GM19025 (cell line): Measurements from ENCODE around the gene SEPTIN2.
"Not testable (repeated sequence)": the region's sequence is repeated elsewhere in the genome, so short reads cannot be mapped to it uniquely, and the experiment has no call there.

ENCODE experiments used
- ATAC-seq: cut with Tn5 transposase; IDR thresholded peaks from one replicate; pipeline ENCODE4 v1.9.1; 2021; ENCODE audit warnings: mild to moderate bottlenecking, low read depth, moderate library complexity; ENCODE audit not compliant: unreplicated experiment

SEPTIN2 gene

DNA sequence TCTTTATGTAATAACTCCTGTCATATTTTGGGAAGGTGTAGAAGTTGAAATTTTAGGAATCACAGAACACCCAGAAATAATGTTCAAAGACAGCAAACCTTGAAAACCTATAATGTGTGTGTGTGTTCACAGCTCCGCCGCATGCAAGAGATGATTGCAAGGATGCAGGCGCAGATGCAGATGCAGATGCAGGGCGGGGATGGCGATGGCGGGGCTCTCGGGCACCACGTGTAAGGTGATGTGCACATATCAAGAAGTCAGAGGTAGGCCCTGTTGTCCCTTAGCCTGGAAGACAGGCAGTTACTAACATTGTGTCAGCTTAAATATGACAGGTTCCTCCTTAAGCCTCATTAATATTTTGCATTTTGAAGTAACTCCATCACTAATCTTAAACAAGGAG is 34.2 kb downstream of the SEPTIN2 start:
- no peak for ATAC-seq

DNA sequence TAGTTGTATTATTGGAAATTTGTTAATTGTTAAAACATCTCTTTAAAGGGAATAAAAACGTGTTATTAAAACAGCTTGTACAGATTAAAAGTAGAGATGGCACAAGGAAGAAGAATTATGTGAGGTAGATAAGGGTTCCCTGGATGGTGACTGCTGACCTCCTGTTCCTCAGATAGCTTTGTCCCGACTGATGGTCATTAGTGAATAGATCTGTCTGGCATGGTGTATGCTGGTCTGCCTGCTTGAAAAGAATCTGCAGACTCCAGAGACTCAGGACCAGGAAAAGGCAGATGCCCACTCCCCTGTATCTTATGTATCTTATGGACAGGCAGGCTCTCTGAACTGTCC is 34.8 kb downstream of the SEPTIN2 start:
- no peak for ATAC-seq

DNA sequence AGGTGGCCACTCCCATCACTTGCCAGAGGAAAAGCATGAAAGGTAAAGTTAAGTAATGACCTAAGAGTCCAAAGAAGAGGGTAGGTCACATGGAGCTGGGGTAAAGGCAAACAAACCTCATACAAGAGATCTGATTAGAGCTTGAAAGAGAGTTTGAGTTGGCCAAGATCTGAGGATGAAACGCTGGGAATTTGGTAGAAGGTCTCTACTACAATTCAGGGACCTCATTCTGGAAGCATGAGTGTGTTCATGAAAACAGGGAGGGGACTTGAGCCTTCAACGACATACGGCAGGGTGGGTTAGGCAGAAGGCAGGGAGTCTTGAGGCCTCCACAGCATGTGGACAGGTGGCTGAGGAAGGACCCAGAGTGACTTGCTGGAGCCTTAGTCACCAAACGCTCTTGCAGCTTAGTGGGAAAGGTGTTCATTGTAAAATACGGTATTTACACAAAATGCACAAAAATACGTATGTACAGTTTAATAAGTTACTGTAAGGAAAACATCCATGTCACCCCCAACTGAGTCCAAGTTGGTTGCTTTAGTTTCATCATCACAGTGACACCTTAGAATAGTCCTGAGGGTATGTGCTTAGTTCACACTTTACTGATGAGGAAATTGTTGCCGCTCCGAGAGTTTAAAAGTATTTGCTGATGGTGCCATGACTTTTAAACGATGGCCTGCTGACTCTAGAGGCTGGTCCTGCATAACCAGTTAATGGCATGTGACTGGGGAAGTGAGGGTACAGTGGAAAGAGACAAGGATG is 35.3 kb downstream of the SEPTIN2 start:
- ATAC-seq: no peak

DNA sequence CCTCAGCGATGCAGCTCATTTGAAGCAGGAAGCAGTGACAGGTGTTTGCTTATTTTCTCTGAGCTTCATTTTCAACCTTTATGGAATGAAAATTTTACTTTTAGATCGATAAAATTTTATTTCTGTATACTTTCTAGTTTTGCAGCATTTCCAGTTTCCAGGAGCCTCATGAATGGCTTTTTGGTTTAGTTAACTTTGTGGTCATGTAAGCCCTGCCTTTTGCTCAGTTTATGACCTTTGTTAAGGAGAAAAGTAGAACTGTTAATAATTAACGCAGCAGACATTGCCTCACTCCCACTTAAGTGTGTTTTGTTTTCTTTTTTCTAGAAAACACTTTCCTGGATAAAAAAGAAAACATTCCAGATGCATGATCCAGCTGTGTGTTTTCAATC is 35.9 kb downstream of the SEPTIN2 start:
- ATAC-seq: no peak

DNA sequence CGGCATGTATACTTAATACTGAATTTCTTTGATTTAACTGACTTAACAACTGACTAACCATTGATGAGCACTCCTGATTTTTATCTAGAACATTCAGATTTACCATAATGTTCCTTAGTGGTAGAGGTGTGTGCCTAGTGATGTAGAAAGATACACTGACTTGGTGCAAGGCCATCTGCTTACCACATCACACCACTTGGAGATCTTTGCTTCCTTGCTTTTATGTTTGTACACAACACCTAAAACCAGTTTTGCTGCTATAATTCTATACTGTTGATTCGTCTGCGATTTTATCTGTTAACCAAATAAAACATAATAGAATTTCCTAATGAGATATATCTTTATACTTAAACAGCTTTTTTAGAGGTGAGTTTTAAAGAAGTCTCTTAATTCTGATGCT is 36.5 kb downstream of the SEPTIN2 start:
- no peak for ATAC-seq

DNA sequence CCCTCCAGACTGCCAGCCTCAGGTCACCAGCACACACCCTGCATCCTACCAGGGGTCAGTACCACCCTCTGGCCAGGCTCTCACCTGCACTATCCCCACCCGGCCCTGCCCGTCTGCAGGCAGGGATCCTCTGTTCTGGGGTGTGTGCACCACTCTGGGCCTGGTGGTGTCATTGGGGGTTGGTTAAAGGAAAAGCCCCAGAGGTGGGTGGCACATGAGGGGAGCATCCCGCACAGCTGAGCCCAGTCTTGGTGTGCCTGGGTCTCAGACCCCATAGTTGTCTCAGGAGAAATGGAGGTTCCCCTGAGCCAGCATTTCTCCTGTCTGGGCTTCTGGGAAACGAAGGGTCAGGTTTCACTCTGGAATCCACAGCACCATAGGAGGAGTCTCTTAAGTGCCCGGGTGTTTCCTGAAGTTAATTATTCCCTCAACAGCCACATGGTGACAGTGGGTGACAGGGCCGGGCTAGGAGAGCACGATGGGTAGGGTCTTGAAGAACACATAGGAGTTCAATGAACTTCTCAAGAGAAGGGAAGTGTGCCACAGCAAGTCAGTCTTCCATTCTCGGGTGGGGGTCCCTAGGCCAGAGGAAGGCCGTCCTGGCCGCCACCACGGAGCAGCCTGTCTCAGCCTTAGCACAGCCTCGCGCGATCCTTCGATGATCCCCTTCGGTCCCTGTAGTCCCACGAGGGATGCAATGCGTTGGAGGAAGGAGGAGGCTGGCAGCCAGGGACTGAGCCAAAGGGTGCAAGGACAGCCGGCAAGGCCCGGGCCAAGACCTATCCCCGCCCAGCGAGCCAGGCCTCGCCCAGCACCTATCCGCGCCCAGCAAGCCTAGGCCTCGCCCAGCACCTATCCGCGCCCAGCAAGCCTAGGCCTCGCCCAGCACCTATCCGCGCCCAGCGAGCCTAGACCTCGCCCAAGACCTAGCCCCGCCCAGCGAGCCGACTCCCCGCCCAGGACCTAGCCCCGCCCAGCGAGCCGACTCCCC is 39.2 kb downstream of the SEPTIN2 start:
- ATAC-seq: no peak

DNA sequence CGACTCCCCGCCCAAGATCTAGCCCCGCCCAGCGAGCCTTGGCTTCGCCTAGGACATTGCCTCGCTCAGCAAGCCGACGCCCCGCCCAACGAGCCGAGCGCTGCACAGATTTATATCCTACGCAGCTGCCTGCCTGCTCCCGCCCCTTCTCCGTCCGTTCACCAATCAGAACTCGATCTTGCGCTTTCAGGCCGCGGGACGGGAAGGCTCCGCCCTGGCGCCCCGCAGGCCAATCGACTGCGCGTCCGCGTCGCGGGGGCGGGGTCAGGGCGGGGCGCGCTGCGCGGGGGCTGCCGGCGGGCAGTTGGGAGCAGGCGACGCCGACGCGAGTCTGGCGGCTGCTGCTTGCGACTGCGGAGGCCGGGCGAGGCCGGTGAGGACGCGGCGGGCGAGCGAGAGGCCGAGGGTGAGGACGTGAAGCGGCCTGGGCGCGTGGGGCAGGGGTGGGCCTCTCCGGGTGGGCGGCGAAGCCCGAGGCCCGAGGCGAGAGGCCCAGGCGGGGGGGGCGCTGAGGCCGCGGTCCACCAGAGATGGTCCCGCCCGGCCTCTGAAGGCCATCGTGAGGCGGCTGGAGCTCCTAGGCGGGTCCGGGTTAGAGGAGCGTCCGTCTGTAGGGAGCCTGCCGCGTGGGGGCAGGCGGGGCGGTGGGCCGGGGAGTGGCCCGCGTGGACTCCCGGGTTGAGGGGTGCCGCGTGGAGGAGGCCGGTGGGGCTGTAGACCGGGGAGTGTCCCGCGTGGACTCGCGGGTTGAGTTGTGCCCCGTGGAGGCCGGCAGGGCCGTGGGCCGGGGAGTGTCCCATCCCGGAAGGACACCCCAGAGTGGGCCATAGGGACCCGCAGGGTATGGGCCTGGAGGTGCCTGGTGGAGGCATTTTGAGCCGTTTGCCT is 40.5 kb downstream of the SEPTIN2 start, which contains the start of gene FARP2:
FARP2 (plus strand) TSS at position 303 of the 888 bp plus-strand sequence. CDS start 16,823 bp downstream, outside the sequence.
- peak; percentile 77 for ATAC-seq

DNA sequence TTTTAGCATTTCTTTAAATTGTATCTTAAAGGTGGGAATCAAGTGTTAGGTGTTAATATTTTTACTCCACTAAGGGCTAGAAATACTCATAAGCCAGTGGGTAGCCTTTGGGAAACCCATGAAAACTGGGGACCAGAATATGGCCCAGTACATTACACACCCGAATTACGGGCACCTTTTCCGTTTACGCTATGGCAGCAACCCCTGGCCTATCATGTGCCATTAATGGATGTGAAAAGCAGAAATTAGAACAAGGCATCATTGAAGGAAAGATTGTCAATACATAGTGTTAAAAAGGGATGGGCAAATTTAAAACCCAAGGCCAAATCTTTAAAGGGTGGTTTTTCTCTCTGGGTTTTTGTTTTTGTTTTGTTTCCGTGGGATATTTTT is 41.1 kb downstream of the SEPTIN2 start:
- no peak for ATAC-seq

DNA sequence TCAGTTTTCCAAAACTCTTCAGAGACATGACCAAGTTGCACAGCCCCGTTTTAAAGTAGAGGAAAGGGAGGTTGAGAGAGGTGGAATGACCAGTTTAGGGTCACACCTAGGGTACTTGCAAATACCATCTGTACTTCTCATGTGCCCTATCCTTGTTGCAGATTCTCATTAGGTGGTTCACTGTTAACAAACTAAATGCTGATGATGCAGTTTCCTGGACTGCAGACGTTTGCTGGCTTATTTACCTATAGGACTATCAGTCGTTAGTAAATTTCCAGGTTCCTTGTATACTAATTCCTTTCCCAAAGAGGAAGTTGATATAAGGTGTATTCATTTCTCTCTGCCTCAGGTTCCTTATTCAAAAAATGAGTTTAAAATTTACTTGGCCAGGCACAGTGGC is 41.8 kb downstream of the SEPTIN2 start:
- ATAC-seq: no peak

DNA sequence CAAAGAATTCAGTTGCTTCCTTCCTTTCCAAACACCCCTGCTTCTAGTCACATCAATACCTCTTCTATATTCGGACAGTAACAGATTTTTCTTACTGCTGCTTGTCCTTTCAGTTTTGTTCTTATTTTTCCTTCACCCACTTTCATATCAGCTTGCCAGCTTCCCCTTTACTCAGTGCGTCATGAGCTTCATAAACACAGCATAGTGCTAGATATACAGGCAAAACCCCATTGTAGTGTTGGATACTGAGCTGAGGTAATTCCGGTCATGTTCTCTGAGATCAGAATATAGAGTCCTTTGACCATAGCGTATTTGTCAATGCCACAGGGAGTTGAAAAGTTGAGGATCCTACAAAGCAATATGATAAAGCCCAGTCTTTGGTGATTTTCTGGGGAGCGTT is 42.7 kb downstream of the SEPTIN2 start:
- peak; percentile 31 for ATAC-seq

DNA sequence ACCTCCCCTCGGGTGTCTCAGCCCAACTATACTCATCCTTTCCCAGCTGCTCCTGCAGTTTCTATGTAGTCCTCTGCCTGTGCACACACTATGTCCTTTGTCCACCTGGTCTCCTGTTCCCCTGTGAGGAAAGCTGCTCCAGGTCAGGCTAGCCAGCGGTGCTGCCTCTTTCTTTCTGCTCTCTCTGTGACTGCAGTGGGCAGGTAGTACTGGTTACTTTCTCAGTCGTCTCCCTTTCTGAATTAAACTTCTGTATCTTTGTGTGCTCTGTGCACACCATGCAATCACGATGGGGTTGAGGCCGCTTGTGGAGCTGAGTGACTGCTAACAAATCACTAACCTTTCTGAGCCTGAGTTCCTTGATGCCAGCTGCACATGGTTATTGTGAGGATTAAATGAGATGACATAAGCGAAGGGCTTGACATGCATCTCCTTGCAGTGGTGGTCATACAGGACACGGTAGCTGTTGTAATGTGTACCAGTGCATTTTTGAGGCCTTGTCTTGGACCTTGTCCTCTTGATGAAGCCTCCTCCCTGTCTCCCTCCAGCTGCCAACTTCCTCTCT is 43.8 kb downstream of the SEPTIN2 start:
- ATAC-seq: no peak

DNA sequence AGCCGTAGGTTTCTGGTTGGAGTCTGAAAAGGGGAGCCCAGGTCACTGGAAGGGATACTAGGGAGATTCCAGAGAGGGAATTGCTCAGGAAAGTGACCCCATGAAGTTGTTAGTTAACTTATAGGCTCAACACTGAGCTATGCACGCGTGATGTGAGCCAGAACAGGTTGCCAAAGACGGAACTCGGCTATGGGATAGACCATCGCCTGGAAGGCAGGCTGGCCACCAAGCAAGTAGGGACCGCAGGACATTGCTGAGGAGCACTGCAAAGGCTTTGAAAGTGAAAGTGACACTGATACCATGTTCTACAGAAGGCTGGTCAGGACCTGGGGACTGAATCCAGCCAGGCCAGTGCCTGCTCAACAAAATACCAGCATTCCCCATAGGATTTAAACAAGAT is 47.7 kb downstream of the SEPTIN2 start:
- ATAC-seq: no peak

DNA sequence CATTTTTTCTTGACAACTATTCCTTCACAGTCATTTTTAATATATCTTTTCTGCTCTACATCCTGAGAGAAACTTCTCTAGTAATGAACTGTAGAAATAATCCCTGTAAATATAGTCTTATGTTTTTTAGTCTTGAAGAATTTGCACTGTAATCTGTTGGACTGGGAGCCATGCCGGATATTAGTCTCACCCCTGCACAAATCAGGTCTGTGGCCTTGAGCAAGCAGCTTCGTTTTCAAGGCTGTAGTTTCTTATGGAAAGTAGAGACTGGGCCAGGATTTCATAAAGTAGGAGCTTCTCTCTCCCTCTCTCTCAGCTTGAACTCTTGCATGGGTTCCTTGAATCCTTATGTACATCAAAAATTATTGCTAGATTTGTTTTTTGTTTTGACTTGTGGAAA is 49.1 kb downstream of the SEPTIN2 start:
- no peak for ATAC-seq

DNA sequence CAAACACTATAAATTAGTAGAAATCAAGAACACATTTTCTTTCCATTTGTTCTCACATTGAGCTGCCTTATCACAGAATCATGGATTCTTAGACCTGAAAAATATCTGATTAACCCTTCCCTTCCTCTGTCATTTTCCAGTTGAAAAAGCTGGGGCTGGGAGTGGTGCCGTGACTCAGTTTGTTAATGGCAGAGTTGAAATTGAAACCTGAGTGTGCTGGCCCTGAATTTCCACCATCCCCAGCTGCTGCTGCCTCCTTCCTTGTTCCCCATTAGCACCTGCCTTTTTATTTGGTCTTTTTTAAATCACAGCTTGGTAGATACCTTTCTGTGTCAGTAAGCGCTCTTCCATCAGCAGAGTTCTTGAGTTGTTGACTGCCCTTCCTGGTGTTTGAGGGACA is 51.0 kb downstream of the SEPTIN2 start:
- no peak for ATAC-seq

DNA sequence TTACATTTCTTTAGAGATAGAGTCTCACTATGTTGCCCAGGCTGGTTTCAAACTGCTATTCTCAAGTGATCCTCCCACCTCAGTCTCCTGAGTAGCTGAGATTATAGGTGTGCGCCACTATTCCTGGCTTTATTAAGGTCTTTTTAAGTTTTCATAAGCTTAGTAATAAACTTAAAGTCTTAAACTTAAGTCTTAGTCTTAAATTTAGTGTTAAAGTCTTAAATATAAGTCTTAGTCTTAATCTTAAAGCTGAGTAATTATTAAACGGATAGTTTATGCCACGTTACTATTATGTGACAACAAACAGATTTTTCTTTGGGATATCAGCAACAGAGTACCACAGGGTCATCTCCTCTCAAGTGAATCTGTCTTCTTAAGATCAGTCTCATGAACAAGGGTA is 52.9 kb downstream of the SEPTIN2 start:
- ATAC-seq: no peak

DNA sequence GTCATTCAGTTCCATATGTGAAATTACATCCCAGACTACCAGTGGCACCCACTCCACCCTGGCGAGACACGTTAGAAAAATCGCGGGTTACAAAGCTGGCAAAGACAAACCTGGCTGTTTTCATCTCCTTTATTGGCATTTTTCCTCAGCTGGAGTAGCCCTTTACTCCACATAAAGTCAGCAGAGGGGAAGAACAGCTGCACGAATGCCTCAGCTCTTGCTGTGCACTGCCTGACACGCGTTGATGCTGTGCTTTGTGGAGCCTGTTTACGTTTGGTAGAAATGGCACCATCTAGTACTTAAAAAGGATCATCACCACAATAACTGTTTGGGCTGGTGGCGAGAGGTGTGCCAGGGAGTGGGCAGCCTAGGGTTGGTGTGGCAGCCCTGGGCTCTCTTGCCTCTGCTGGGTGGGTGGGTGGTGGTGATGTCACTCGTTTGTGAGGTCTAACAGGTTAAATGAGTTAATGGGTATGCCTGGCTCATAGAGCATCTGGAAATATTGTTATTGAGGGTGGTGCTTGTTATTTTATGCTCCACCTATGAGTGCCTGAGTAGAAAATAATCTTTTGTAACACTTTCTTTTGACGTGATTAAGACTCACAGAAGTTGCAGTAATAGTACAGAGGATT is 56.8 kb downstream of the SEPTIN2 start:
- no peak for ATAC-seq

DNA sequence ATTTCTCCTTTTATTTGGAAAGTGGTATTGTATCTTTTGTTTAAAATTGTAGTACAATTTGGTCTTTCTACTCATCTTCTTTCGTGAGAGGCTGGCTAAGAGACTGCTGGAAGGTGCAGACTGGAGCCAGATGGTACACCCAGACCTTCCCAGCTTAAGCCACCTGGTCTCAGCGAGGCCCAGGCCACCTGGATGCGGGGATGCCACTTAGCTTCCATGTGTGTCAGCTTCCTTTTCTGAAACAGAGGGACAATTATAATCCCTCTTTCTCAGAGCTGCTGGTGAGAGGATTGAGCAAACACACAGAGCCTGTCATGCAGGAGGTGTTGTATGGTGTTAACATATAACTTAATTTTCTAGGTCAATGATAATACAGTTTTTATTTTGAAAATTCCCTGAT is 57.7 kb downstream of the SEPTIN2 start:
- ATAC-seq: no peak

DNA sequence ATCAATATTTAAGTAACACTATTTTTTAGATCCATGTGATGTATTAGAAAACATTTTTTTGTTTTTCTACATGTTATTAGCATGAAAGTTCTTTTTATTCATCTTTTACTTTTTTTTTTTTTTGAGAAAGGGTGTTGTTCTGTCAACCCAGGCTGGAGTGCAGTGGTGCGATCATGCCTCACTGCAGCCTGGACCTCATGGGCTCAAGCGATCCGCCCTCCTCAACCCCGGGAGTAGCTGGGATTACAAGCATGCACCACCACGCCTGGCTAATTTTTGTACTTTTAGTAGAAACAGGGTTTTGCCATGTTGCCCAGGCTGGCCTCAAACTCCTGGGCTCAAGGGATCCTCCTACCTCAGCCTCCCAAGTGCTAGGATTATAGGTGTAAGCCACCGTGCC is 58.2 kb downstream of the SEPTIN2 start:
- not testable (repeated sequence) for ATAC-seq

DNA sequence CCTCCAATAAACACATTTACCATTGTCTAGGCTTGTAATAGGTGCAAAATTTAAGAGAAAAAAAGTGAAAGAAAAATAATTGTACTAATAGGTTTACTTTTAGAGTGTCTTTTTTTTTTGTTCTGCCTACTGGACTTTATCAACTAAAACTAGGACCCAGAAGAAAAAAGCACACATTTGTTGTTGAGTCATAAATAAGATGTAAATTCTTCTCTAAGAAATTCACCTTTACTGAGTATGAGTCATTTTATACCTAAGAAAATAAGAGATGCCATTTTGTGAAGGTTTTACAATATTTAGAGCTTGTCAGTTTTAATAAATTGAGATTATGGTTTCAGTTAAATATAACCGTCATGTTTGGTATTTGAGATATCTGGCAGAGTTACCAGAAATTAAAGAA is 59.6 kb downstream of the SEPTIN2 start:
- no peak for ATAC-seq

DNA sequence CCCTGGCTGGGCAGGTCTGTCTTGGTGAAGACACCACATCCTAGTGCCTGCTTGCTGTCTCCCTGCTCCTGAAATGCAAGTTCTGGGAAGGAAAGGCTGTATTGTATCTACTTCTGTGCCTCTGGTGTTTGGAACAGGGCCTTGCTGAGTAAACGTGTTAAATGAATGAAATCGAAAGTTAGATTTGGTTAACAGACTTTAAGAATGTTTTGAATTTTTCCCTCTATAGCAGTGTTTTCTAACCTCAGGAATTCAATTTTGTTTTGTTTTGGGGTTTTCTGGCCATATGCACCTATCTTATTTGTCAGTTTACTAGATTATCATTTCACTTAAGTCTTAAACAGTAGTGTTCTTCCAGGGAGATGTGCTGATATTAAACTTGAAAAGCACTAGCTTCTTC is 61.1 kb downstream of the SEPTIN2 start:
- no peak for ATAC-seq
